ENCODE data around the gene U2AF2.

The U2AF2 gene

DNA sequence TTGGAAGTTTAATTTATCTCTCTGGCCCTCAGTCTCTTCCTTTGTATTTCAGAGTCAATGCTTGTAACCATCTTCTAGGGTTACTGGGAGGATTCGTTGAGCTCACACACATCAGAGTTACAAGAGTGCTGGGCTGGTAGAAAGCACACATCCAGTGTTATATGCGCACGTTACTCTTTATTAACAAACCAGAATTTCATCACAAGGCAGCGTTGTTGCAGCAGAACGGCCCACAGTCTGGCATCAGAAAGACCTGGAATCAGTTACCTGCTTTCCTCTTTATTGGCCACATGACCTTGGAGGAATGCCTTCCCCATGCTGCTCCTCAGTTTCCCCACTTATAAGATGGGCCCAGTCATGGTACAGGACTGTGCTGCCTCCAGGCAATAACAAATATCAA lies 45.5 kb upstream of the U2AF2 start:
- TF ChIP-seq, protein P1, sequence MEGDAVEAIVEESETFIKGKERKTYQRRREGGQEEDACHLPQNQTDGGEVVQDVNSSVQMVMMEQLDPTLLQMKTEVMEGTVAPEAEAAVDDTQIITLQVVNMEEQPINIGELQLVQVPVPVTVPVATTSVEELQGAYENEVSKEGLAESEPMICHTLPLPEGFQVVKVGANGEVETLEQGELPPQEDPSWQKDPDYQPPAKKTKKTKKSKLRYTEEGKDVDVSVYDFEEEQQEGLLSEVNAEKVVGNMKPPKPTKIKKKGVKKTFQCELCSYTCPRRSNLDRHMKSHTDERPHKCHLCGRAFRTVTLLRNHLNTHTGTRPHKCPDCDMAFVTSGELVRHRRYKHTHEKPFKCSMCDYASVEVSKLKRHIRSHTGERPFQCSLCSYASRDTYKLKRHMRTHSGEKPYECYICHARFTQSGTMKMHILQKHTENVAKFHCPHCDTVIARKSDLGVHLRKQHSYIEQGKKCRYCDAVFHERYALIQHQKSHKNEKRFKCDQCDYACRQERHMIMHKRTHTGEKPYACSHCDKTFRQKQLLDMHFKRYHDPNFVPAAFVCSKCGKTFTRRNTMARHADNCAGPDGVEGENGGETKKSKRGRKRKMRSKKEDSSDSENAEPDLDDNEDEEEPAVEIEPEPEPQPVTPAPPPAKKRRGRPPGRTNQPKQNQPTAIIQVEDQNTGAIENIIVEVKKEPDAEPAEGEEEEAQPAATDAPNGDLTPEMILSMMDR (conservative IDR thresholded peaks at IDR 0.05; ENCODE audit: low read depth): no peak
- ChIA-PET CTCF (no interaction called here), POLR2A (ENCODE audit: low non-redundant PET) (no interaction called here)
- DNase-seq (ENCODE audit: low spot score): no peak
- no peak overlapping the region for H3K27ac ChIP-seq

DNA sequence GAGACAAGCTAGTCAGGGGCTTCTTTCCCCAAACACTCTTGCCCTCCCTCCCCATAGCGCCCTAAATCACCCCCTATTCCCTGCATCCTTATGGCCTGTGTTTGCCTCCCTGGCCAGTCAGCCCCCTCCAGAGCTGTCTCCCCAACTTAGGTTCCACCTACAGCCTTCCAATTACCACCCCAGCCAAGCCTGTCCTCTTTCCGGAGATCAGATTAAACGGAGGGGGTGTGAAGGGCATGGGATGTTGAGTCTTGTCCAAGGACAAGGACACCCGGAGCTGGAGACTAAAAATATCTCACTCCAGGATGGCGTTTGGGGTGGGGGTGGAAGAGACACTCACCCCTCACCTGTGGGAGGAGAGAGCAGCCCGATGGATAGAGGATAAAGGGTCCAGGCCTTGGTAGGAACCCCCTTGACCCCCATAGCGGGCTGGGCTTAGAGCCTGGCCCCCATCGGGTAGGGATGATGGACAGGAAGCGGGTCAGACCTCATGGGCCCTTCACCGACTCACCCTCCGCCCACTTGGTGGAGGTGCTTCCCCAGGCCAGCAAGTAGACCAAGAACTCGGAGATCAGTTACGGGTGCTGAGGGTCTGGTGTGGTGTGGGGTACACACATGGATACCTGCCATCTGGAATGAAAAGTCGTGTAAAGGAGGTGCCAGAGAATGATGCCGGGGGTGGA lies 43.4 kb upstream of the U2AF2 start:
- TF ChIP-seq, protein P1 (conservative IDR thresholded peaks at IDR 0.05; ENCODE audit: low read depth): no peak
- no peak for DNase-seq (ENCODE audit: low spot score)
- ChIA-PET CTCF (interaction anchor here (0.9 kb wide), 1 partner anchor 20 kb away, joined by 3 read pairs; no protein-coding TSS in a partner anchor), POLR2A (ENCODE audit: low non-redundant PET) (no interaction called here)
- peak overlapping the region; percentile 1; the same call in 1 of the 2 replicates for H3K27ac ChIP-seq

DNA sequence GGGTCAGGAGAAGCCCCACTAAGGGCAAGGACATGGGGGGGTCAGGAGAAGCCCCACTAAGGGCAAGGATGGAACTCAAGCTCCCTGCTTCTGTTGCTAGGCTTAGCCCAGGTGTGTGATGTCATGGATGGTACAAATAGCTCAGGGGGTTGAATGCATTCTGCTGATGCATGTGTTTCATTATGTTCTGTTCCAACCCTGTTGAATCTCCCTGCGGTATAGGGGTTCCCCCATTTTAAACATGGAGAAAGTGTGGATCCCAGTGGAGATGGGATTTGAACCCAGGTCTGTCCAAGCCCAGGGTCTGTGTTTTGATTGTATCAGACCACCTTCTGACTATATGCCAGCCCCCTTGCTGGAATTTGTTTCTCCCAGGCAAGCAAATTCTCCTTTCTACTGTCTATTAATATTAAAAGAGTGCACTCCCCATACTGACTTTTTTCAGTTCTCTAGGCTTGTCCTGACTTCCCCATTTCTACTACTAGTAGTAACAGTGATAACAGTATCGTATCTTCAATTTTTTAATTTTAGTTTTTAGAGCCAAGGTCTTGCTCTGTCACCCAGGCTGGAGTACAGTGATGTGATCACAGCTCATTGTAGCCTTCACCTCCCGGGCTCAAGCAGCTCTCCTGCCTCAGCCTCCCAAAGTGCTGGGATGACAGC lies 42.7 kb upstream of the U2AF2 start:
- CTCF ChIA-PET: interaction anchor here (0.8 kb wide), 1 partner anchor 20 kb away, joined by 5 read pairs; no protein-coding TSS in a partner anchor
- H3K27ac ChIP-seq: peak overlapping the region; percentile 27
- DNase-seq (ENCODE audit: low spot score): no peak
- TF ChIP-seq, protein P1 (conservative IDR thresholded peaks at IDR 0.05; ENCODE audit: low read depth): no peak
- POLR2A ChIA-PET (ENCODE audit: low non-redundant PET): interaction anchor here (0.7 kb wide), 1 partner anchor 12 kb away, joined by 3 read pairs; the partner anchor contains the start of gene ZNF784

- ChIA-PET CTCF (interaction anchor here (0.7 kb wide), 1 partner anchor 102 kb away, joined by 4 read pairs; no protein-coding TSS in a partner anchor), POLR2A (ENCODE audit: low non-redundant PET) (no interaction called here)
- TF ChIP-seq, protein P1 (conservative IDR thresholded peaks at IDR 0.05; ENCODE audit: low read depth): no peak
- DNase-seq (ENCODE audit: low spot score): no peak
- H3K27ac ChIP-seq: peak overlapping the region; percentile 27; the same call in 1 of the 2 replicates
Measured at GRCh38 chr19:55613396-55613795, 41.4 kb upstream of the U2AF2 start.

DNA sequence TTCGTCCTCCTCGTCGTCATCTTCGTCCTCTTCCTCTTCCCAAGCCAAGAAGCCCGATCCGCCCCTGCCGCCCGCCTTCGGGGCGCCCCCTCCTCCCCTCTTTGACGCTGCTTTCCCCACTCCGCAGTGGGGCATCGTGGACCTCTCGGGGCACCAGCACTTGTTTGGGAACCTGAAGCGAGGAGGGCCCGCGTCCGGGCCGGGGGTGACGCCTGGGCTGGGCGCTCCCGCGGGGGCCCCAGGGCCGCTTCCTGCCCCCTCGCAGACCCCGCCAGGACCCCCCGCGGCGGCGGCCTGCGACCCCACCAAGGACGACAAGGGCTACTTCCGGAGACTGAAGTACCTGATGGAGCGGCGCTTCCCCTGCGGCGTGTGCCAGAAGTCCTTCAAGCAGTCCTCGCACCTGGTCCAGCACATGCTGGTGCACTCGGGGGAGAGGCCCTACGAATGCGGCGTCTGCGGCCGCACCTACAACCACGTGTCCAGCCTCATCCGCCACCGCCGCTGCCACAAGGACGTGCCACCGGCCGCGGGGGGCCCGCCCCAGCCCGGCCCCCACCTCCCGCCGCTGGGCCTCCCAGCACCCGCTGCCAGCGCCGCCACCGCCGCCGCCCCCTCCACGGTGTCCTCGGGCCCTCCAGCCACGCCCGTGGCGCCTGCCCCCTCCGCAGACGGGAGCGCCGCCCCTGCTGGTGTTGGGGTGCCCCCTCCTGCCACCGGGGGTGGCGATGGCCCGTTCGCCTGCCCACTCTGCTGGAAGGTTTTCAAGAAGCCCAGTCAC lies 40.7 kb upstream of the U2AF2 start:
- no peak for DNase-seq (ENCODE audit: low spot score)
- TF ChIP-seq, protein P1 (conservative IDR thresholded peaks at IDR 0.05; ENCODE audit: low read depth): no peak
- ChIA-PET POLR2A (ENCODE audit: low non-redundant PET) (no interaction called here), CTCF (no interaction called here)
- no peak overlapping the region for H3K27ac ChIP-seq

Measured in RWPE1 (cell line).